Astrocyte (in vitro differentiated cells and primary cell): Measurements from ENCODE around the gene GIGYF2.

Experiments
- EZH2 ChIP-seq: IDR thresholded peaks from 2 replicates; pipeline ENCODE4 v1.6.1; 2012; ENCODE audit warnings: mild to moderate bottlenecking, low read length, inconsistent platforms; ENCODE audit not compliant: insufficient read depth
- TF ChIP-seq, protein P1 (sequence below): IDR thresholded peaks from 2 replicates; pipeline ENCODE4 v1.5.1; 2011; ENCODE audit warnings: low read depth, mild to moderate bottlenecking, inconsistent platforms, low read length, moderate library complexity; ENCODE audit not compliant: insufficient read depth

DNA sequence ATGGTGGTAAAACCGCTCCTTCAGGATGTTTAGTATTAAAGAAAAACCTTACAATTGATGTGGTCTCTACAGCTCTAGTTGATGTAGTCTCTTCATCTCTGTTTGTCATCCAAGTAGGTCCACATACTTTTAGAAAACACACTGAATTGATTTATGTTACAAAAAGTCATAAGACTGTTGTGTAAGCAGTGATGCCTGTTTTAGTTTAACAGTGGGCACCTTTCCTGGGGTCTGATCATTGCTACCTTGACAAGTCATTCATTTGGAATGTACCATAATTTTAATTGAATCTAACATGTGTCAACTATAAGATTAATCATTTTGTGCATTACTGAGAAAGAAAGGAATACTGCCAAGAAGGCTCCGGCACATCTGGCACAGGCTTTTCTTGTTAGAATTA is 34.3 kb downstream of the GIGYF2 start:
- TF ChIP-seq, protein P1, sequence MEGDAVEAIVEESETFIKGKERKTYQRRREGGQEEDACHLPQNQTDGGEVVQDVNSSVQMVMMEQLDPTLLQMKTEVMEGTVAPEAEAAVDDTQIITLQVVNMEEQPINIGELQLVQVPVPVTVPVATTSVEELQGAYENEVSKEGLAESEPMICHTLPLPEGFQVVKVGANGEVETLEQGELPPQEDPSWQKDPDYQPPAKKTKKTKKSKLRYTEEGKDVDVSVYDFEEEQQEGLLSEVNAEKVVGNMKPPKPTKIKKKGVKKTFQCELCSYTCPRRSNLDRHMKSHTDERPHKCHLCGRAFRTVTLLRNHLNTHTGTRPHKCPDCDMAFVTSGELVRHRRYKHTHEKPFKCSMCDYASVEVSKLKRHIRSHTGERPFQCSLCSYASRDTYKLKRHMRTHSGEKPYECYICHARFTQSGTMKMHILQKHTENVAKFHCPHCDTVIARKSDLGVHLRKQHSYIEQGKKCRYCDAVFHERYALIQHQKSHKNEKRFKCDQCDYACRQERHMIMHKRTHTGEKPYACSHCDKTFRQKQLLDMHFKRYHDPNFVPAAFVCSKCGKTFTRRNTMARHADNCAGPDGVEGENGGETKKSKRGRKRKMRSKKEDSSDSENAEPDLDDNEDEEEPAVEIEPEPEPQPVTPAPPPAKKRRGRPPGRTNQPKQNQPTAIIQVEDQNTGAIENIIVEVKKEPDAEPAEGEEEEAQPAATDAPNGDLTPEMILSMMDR = no peak
- TF ChIP-seq EZH2 = no peak
